HuH-7 (cell line): ENCODE results near the gene TACR1.

ENCODE experiments used
- DNase-seq: peaks from one replicate; pipeline ENCODE4 v3.0.0; 2011; ENCODE audit warnings: low spot score

The TACR1 gene

GRCh38 chr2:75047189-75047991 lies 151.9 kb downstream of the TACR1 start:
- DNase-seq, result no peak

GRCh38 chr2:75045526-75046050 lies 153.7 kb downstream of the TACR1 start:
- DNase-seq, result no peak

DNA sequence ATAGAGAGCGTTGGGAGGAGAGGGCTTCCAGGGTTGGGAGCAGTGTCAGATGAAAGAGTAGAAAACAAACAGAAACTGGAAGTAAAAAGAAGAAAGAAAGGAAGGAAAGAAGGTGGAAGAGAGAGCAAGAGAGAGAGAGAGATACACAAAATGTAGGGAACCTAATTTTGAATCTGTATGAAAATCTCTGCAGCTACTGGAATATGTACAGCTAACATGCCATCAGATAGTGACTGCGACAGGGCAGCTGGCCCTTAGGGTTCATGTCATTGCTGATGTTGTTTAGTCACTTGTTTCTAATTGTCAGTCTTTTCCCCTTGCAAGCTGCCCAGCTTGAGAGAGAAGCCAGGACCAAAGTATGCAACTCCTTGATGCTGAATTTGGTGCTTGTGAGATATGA lies 155.0 kb downstream of the TACR1 start:
- no peak for DNase-seq

- DNase-seq, result no peak
These were observed 156.5 kb downstream of the TACR1 start for GRCh38 chr2:75042823-75043222.

DNA sequence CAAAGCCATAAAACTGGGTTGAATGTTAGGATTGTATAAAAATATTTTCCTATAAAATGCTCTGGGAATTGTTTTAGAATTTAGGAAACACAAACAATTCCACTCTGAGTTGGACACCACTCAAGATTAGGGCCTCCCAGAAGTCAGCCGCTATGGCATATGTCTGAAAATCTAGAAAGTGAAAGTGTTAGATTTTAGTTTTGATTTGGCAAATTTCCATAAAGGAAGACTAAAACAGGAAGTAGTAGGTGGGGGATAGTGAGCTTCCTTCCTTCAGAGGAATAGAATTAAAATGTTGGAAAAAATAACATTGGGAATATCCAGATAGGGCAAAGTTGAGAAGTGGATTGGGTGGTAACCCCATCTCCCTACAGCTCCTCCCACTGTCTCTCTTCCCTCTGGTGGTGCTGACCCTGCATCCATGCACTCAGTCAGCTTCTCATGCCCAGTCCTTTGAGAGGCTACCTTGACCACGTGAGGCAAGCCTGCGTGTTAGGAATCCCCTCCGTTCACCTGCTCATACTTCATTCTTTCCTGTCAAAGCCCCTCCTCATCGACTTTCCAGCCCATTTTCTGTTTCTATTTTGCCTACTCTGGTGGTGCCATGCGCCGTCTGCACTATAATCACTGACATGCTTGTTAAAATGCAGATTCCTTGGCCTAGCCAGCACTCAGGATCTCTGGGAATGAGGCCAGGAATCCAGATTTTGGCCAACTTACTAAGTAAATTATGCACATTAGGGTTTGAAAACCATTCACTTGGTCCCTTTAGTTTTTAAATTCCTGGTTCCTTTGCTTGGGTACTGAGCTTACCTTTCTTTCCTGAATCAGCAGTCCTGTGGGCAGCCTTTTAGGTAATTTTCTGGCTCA lies 157.4 kb downstream of the TACR1 start:
- DNase-seq, result no peak

- no peak for DNase-seq
These were observed 158.1 kb downstream of the TACR1 start for GRCh38 chr2:75041226-75041625.

DNA sequence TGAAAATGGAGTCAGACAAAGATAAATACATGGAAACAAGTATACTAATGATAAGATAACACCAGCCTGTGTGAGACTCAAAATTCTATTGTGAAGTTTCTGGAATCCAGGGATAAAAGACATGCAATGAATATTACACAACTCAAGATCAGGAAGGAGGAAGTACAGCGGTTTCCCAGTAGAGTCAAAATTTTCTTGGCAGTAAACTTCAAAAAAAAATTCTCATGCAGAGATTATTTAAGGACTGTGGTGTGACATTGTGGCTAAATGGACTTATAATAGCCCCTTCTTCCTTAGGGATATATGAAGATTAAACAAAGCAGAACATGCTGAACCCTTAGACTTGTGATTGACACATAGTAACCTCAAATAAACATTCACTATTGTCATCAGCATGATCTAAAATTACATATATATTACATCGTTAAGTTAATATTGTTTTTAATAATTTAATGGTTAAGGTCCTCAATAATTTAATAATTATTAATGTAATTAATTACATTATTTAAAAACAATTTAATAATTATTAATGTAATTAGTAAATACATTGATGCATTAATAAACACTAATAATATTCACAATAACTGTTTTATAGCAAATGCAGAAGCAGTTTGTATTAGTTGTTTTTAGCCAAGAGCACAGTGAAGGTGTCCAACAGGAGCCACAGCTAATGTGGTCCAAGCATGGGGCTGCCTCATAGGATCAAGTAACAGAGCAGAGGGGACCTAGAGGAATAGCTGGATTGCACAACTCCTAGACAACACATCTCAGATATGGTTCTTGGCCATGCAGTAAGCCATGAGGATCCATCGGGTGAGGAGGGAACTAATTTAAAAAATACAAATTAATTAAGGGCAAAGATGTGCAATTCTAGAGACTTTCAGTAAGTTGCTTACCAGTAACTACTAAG lies 163.6 kb downstream of the TACR1 start:
- DNase-seq, result no peak

- no peak for DNase-seq
These were observed 165.8 kb downstream of the TACR1 start for GRCh38 chr2:75033516-75033915.

- DNase-seq, result no peak
These were observed 167.2 kb downstream of the TACR1 start for GRCh38 chr2:75031906-75032803.

DNA sequence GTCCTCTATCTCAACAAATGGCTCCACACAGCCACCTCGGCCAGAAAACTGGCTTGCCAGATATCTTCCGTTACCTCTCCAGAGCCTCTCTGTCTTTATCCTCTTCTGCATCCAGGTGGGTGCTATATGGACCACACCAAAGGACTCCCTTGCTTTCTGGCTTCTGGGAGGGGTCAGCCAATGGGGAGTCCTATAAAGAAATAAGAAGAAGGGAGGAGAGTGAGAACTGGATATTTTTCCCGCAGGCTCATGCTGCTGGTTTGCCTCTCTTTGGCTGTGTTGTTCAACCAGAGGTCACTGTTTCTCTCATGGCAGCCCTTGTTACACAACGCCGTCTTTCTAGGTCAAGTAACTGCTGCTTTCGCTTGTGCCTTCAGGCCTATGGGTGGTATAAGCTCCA lies 168.1 kb downstream of the TACR1 start:
- DNase-seq, result no peak

DNA sequence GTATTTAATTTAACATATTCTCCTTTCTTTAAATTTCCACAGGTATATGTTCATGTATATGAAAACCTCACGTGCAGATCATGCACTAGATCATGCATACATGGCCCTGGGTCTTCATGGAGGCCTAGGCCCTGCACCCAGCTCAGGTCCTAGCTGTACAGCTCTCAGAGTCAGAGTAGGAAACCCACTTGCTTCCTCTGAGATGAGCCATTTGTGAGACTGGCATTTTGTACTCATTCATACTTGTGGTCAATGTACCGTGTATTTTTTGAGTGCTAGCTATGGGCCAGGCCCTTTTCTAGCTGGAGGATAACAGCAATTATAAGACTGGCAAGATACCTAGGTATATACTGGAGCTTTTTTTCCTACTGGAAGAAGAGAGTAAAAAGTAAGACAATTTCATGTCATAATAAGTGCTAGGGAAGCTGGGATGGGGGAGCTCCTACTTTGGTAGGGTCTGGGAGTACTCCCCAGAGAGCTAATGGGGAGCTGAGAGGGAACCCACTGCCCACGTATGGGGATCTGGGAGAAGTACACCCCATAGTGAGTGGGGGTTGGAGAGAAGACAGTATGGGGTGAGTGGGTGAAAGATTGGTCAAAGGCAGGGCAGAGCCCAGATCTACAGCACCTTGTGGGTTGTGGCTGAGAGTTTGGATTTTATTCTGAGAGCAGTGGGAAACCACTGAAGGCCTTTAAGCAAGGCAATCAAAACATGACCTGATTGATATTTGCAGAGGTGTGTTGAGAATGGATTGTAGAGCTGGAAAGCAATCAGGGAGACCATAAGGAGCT lies 168.9 kb downstream of the TACR1 start:
- no peak for DNase-seq

- DNase-seq, result no peak
These were observed 171.4 kb downstream of the TACR1 start for GRCh38 chr2:75027886-75028285.

DNA sequence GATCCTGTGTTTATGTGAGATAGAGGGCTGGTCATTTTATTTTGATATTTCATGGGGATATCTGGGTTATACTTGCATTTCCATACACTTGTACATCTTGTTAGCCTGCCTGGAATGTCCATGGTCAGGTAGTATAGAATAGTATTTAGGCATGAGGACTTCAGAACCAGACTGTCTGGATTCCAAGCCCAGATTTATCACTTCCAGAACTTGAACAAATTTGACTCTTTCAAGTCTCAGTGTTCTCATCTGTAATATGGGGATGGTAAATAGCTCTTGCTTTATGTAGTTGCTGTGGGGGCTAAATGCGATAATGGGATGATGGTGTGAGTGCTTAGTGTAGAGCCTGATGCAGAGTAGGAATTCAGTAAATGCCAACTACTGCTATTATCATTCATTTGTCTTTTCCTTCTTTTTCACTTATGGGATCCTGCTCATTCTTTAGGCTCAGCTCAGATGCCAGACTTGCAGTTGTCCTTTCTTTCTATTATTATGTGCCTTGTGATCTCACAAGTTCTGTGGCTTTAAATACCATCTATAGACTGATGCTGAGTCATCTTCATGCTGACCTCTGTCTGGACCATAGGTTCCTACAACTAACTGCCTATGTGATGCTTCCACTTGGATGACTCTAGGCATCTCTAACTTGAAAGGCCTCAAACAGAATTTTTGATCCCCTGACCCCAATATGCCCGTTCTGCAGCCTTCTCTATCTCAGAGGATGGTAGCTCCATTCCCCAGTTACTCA lies 173.5 kb downstream of the TACR1 start:
- no peak for DNase-seq

GRCh38 chr2:75025216-75025615 lies 174.1 kb downstream of the TACR1 start:
- DNase-seq, result no peak

DNA sequence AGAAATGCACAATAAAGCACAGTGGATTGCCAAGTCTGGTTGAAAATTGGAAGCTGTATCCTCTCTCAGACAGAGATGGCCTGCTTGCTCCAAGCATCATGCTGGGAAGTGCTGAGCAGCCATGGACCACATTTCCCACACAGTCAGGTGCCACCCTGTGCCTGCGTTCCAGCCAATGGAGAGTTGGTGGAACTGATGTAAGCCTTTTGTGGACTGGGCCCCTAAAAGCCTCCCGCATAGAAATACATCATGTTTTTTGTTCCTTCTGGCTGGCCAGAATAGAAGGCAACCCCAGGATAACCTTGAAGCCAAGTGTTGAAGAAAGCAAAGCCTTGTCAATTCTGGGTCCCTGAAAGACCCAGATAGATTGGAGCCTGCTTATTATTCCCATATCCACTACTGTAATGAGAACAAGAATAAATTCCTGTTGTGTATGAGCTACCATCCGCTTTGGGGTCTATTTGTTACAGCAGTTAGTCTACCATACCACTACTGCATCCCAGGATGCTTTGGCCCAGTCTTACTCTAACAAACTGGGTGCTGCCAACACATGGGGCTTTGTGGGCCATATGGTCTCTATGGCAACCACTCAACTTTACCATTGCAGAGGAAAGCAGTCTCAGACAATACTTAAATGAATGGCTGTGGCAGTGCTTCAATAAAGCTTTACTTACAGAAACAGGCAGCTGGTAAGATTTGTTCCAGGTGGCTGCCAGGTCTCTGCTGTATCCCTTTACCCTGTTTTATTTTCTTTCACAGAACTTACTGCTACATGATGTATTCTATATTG lies 175.5 kb downstream of the TACR1 start:
- DNase-seq, result no peak

- no peak for DNase-seq
These were observed 176.8 kb downstream of the TACR1 start for GRCh38 chr2:75022516-75022915.

DNA sequence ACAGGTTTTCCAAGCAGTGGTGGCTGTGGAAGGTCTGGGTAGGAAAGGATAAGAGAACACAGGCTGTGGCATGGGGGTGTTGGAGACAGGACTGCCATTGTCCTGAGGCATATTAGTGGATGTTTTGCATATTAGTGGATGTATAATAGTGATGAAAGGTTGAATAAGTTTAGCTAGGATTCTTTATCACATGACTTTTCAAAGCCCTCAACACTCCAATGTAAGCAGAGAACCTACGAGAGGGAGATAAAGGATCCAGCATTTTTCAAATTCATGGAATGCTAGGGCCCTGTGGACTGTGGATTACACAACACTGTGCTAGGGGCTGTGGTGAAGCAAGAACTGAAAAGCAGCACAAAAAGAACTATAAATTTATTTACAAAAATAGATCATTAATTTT lies 177.6 kb downstream of the TACR1 start:
- peak; percentile 12 for DNase-seq

GRCh38 chr2:75020476-75020875 lies 178.8 kb downstream of the TACR1 start:
- no peak for DNase-seq

- DNase-seq, result no peak
These were observed 179.5 kb downstream of the TACR1 start for GRCh38 chr2:75019790-75020189.
